RWPE2 (cell line): ENCODE results near the gene TPD52L2.

Experiments
- ATAC-seq: fragments of 200-7000 bp; cut with Tn5 transposase; 3 replicates; pipeline ENCODE4 v1.9.1; 2021; ENCODE audit warnings: low read depth
- DNase-seq: peaks from one replicate; pipeline ENCODE4 v3.0.0-alpha.2; 2020; ENCODE audit warnings: low spot score
- H3K27ac ChIP-seq: fragments of 450-650 bp; 2 replicates; pipeline ENCODE4 v1.5.1; 2017; ENCODE audit warnings: mild to moderate bottlenecking; ENCODE audit not compliant: poor library complexity, severe bottlenecking
- H3K27me3 ChIP-seq: fragments of 250-450 bp; sonication (Bioruptor Pico); 2 replicates; pipeline ENCODE4 v1.5.1; 2021; ENCODE audit warnings: mild to moderate bottlenecking, moderate library complexity; ENCODE audit not compliant: insufficient read depth, poor library complexity, severe bottlenecking
- H3K36me3 ChIP-seq: fragments of 250-450 bp; sonication (Bioruptor Pico); 2 replicates; pipeline ENCODE4 v1.5.1; 2020; ENCODE audit warnings: low read depth, mild to moderate bottlenecking, moderate library complexity
- H3K4me1 ChIP-seq: fragments of 250-450 bp; sonication (Bioruptor Pico); 2 replicates; pipeline ENCODE4 v1.5.1; 2021; ENCODE audit warnings: mild to moderate bottlenecking, moderate library complexity; ENCODE audit not compliant: insufficient read depth, poor library complexity, severe bottlenecking
- H3K4me3 ChIP-seq: fragments of 250-450 bp; sonication (Bioruptor Pico); 2 replicates; pipeline ENCODE4 v1.5.1; 2021; ENCODE audit warnings: mild to moderate bottlenecking, moderate library complexity; ENCODE audit not compliant: severe bottlenecking
- H3K9me3 ChIP-seq: fragments of 250-450 bp; sonication (Bioruptor Pico); 2 replicates; pipeline ENCODE4 v1.5.1; 2021; ENCODE audit warnings: mild to moderate bottlenecking, moderate library complexity; ENCODE audit not compliant: severe bottlenecking
- CTCF ChIP-seq: fragments of 450-650 bp; IDR thresholded peaks from one replicate; pipeline ENCODE4 v1.5.1; 2017; ENCODE audit warnings: mild to moderate bottlenecking, moderate library complexity; ENCODE audit not compliant: poor library complexity, severe bottlenecking

The TPD52L2 gene

GRCh38 chr20:63822276-63822696 is 42.8 kb upstream of the TPD52L2 start:
- ATAC-seq (no peak), DNase-seq (no peak)
- no peak for TF ChIP-seq CTCF

GRCh38 chr20:63823691-63824311 is 41.3 kb upstream of the TPD52L2 start:
- no peaks in the 10 kb centered on the region for H3K9me3 ChIP-seq
- no peak for TF ChIP-seq CTCF
- no peak for ATAC-seq
- no peak overlapping the region for H3K4me3 ChIP-seq
- H3K27ac ChIP-seq: no peak overlapping the region
- no peaks in the 10 kb centered on the region for H3K36me3 ChIP-seq
- peaks cover 50% of the 10 kb centered on the region for H3K27me3 ChIP-seq
- no peaks in the 10 kb centered on the region for H3K4me1 ChIP-seq
- DNase-seq: peak; percentile 74

More at GRCh38 chr20:63822276-63822696, 42.8 kb upstream of the TPD52L2 start:
- no peak overlapping the region for H3K27ac ChIP-seq
- H3K36me3 ChIP-seq: no peaks in the 10 kb centered on the region
- no peaks in the 10 kb centered on the region for H3K9me3 ChIP-seq
- H3K4me3 ChIP-seq: no peak overlapping the region
- H3K27me3 ChIP-seq: peaks cover 38% of the 10 kb centered on the region
- H3K4me1 ChIP-seq: no peaks in the 10 kb centered on the region

GRCh38 chr20:63825331-63826118 is 39.5 kb upstream of the TPD52L2 start:
- DNase-seq: peak; percentile 81
- no peaks in the 10 kb centered on the region for H3K9me3 ChIP-seq

GRCh38 chr20:63826753-63827152 is 38.3 kb upstream of the TPD52L2 start:
- no peak overlapping the region for H3K27ac ChIP-seq
- DNase-seq (no peak), ATAC-seq (no peak)

More at GRCh38 chr20:63825331-63826118, 39.5 kb upstream of the TPD52L2 start:
- no peaks in the 10 kb centered on the region for H3K36me3 ChIP-seq
- H3K4me1 ChIP-seq: peaks cover 4% of the 10 kb centered on the region
- no peak overlapping the region for H3K4me3 ChIP-seq
- TF ChIP-seq CTCF: no peak
- peaks cover 52% of the 10 kb centered on the region for H3K27me3 ChIP-seq
- no peak for ATAC-seq
- H3K27ac ChIP-seq: no peak overlapping the region

More at GRCh38 chr20:63826753-63827152, 38.3 kb upstream of the TPD52L2 start:
- Histone ChIP-seq H3K4me1 (peaks cover 4% of the 10 kb centered on the region), H3K9me3 (no peaks in the 10 kb centered on the region), H3K4me3 (no peak overlapping the region), H3K36me3 (no peaks in the 10 kb centered on the region), H3K27me3 (peaks cover 54% of the 10 kb centered on the region)
- TF ChIP-seq CTCF: no peak
